Ramos (cell line): ENCODE measurements around the gene GABARAPL2.

Source experiments
- in situ Hi-C: fragments of 300-500 bp; cut with MboI; formaldehyde crosslinking; loops from one replicate; pipeline ENCODE4 v1.14.3; 2022; ENCODE audit warnings: low sequenced_read_pairs; ENCODE audit not compliant: unreplicated experiment

GABARAPL2 gene

GRCh38 chr16:75624921-75625334, 58.7 kb downstream of the GABARAPL2 start:
- in situ Hi-C loops = no loop called here

- in situ Hi-C loops = no loop called here
Measured at GRCh38 chr16:75626806-75627205, 60.6 kb downstream of the GABARAPL2 start.
